HepG2 (cell line): Measurements from ENCODE around the gene TMCO4. TPM values are rescaled to one million over a fixed set of nuclear protein-coding genes. Genes with fewer than 3 reads are reported as not detected.

ENCODE experiments used
- ATAC-seq: fragments of 200-7000 bp; cut with Tn5 transposase; 3 replicates; pipeline ENCODE4 v1.9.1; 2020; ENCODE audit warnings: mild to moderate bottlenecking, moderate library complexity
- BruUV-seq: library from RNA; stranded (reverse); fragments of 400-500 nt; replicated peaks from 2 replicates; lab custom pipeline; 2021; lab: Mats Ljungman, UMichigan
- CTCF ChIA-PET: fragments of 300-600 bp; formaldehyde crosslinking; extraction: SDS; loops from one replicate; lab custom pipeline; 2021; ENCODE audit warnings: low total read pairs, inconsistent platforms, low intra/inter-chr PET ratio; lab: Yijun Ruan, JAX
- POLR2A ChIA-PET: fragments of 350-600 bp; sonication (Branson Sonifier 250); formaldehyde crosslinking; loops from one replicate; lab custom pipeline; 2020; ENCODE audit warnings: antibody characterized with exemption, inconsistent platforms; lab: Yijun Ruan, JAX
- DNase-seq: peaks from one replicate; pipeline ENCODE4 v3.0.0-alpha.2; 2015; ENCODE audit warnings: low spot score
- FAIRE-seq: peaks from 3 replicates; lab custom pipeline; 2011; peaks lifted over from hg19 to GRCh38; lab: Jason Lieb, UNC
- H2AFZ ChIP-seq: one replicate; pipeline ENCODE4 v1.6.1; 2011; ENCODE audit warnings: low read length, inconsistent platforms
- H3K27ac ChIP-seq: fragments of 300-600 bp; 3 replicates; pipeline ENCODE4 v1.8.0; 2011; ENCODE audit warnings: mixed run types, mild to moderate bottlenecking, mixed read lengths, low read length, inconsistent platforms; ENCODE audit not compliant: insufficient read depth; ENCODE audit errors: extremely low read length
- H3K27me3 ChIP-seq, 2 experiments: fragments of 200-600 bp in 1 of 2; 2 replicates in 1 of 2; 3 replicates in 1 of 2; pipeline versions ENCODE4 v1.6.0 to v1.8.0; 2011; ENCODE audit warnings: low read length in 2 of 2, mild to moderate bottlenecking in 2 of 2, moderate library complexity in 2 of 2, inconsistent platforms in 1 of 2; ENCODE audit not compliant: insufficient read depth in 2 of 2, control insufficient read depth in 1 of 2
- H3K36me3 ChIP-seq, 2 experiments: fragments of 200-600 bp in 1 of 2; replicated peaks in 1 of 2; 2 replicates in 1 of 2; 3 replicates in 1 of 2; pipeline versions ENCODE4 v1.5.1 to v1.8.0; 2011; ENCODE audit warnings: low read length in 2 of 2, inconsistent platforms in 1 of 2; ENCODE audit not compliant: insufficient read depth in 2 of 2, control insufficient read depth in 1 of 2
- H3K4me1 ChIP-seq: 2 replicates; pipeline ENCODE4 v1.5.1; 2012; ENCODE audit warnings: low read length, inconsistent platforms; ENCODE audit not compliant: insufficient read depth
- H3K4me2 ChIP-seq: 2 replicates; pipeline ENCODE4 v1.6.0; 2011; ENCODE audit warnings: low read depth, low read length, inconsistent platforms
- H3K4me3 ChIP-seq, 3 experiments: fragments of 200-600 bp in 1 of 3; sonication (generic), shearing (Covaris generic) in 1 of 3; replicated peaks in 1 of 3; 2 replicates each; pipeline ENCODE4 v1.5.1; 2011 to 2016; ENCODE audit warnings: low read length in 3 of 3, inconsistent platforms in 2 of 3, low read depth in 2 of 3, mild to moderate bottlenecking in 2 of 3, control low read depth in 1 of 3, mixed read lengths in 1 of 3; ENCODE audit not compliant: insufficient read depth in 1 of 3
- H3K79me2 ChIP-seq: one replicate; pipeline ENCODE4 v1.6.1; 2011; ENCODE audit warnings: low read length, inconsistent platforms; ENCODE audit not compliant: insufficient read depth
- H3K9ac ChIP-seq: 2 replicates; pipeline ENCODE4 v1.6.0; 2011; ENCODE audit warnings: mild to moderate bottlenecking, low read depth, low read length, inconsistent platforms; ENCODE audit not compliant: insufficient read depth
- H3K9me3 ChIP-seq: 2 replicates; pipeline ENCODE4 v1.5.1; 2012; ENCODE audit warnings: mild to moderate bottlenecking, low read length
- H4K20me1 ChIP-seq: 2 replicates; pipeline ENCODE4 v1.6.0; 2011; ENCODE audit warnings: inconsistent platforms, mild to moderate bottlenecking, low read length, moderate library complexity; ENCODE audit not compliant: insufficient read depth
- ARHGAP35 ChIP-seq: sonication (generic); formaldehyde crosslinking; IDR thresholded peaks from 2 replicates; pipeline ENCODE4 v1.9.0; 2022; ENCODE audit warnings: mild to moderate bottlenecking, inconsistent platforms, moderate library complexity, missing genetic modification reagents, borderline replicate concordance
- ARID4A ChIP-seq: sonication (generic); formaldehyde crosslinking; IDR thresholded peaks from 2 replicates; pipeline ENCODE4 v1.5.0; 2020; ENCODE audit warnings: mild to moderate bottlenecking, missing genetic modification reagents, borderline replicate concordance
- CREM ChIP-seq, 2 experiments: sonication (generic) in 1 of 2; formaldehyde crosslinking in 1 of 2; IDR thresholded peaks; 2 replicates each; pipeline versions ENCODE4 v1.4.0 to v1.6.1; 2016 to 2020; ENCODE audit warnings: antibody characterized with exemption in 1 of 2, mild to moderate bottlenecking in 1 of 2, missing genetic modification reagents in 1 of 2
- GPBP1L1 ChIP-seq: sonication (generic); formaldehyde crosslinking; IDR thresholded peaks from 2 replicates; pipeline ENCODE4 v1.5.0; 2020; ENCODE audit warnings: mild to moderate bottlenecking, missing genetic modification reagents
- HMG20B ChIP-seq: conservative IDR thresholded peaks from 2 replicates; pipeline ENCODE4 v1.6.1; 2016; ENCODE audit warnings: missing genetic modification reagents, missing compliant biosample characterization
- MED13 ChIP-seq: sonication (generic); formaldehyde crosslinking; IDR thresholded peaks from 2 replicates; pipeline ENCODE4 v1.5.0; 2020; ENCODE audit warnings: missing genetic modification reagents
- RARA ChIP-seq: IDR thresholded peaks from 2 replicates; pipeline ENCODE4 v1.6.1; 2016; ENCODE audit warnings: missing genetic modification reagents, missing compliant biosample characterization
- RARG ChIP-seq: sonication (generic); formaldehyde crosslinking; IDR thresholded peaks from 2 replicates; pipeline ENCODE4 v1.4.0; 2020; ENCODE audit warnings: low read depth, mild to moderate bottlenecking, missing genetic modification reagents
- SALL2 ChIP-seq: sonication (generic); formaldehyde crosslinking; IDR thresholded peaks from 2 replicates; pipeline ENCODE4 v1.8.1; 2023; ENCODE audit warnings: mild to moderate bottlenecking, missing genetic modification reagents, inconsistent platforms
- TCF7 ChIP-seq: sonication (generic); IDR thresholded peaks from 2 replicates; pipeline ENCODE4 v1.6.1; 2016; ENCODE audit warnings: antibody characterized with exemption, low read depth
- TFAP4 ChIP-seq: sonication (generic); IDR thresholded peaks from 2 replicates; pipeline ENCODE4 v1.6.1; 2016; ENCODE audit warnings: low read depth, borderline replicate concordance
- THAP11 ChIP-seq: IDR thresholded peaks from 2 replicates; pipeline ENCODE4 v1.6.1; 2016; ENCODE audit warnings: missing biosample characterization, missing genetic modification reagents
- ZMYM2 ChIP-seq: sonication (generic); formaldehyde crosslinking; IDR thresholded peaks from 2 replicates; pipeline ENCODE4 v1.8.0; 2022; ENCODE audit warnings: mild to moderate bottlenecking, missing genetic modification reagents
- ZNF101 ChIP-seq: sonication (generic); formaldehyde crosslinking; IDR thresholded peaks from 2 replicates; pipeline ENCODE4 v1.4.0; 2020; ENCODE audit warnings: mild to moderate bottlenecking, low read depth, missing genetic modification reagents, borderline replicate concordance
- ZNF224 ChIP-seq: sonication (generic); formaldehyde crosslinking; IDR thresholded peaks from 2 replicates; pipeline ENCODE4 v1.5.0; 2020; ENCODE audit warnings: mild to moderate bottlenecking, missing genetic modification reagents
- ZNF260 ChIP-seq: sonication (generic); formaldehyde crosslinking; IDR thresholded peaks from 2 replicates; pipeline ENCODE4 v1.4.0; 2020; ENCODE audit warnings: missing genetic modification reagents, low read depth, mild to moderate bottlenecking, borderline replicate concordance
- WGBS: methylation state at CpG from one replicate; pipeline ENCODE4 v1.1.6; 2017; ENCODE audit warnings: low lambda C conversion rate; 5-methylcytosine and 5-hydroxymethylcytosine counted together
- in situ Hi-C: cut with HindIII; loops from 2 replicates; pipeline ENCODE4 v1.10.0; 2017; ENCODE audit warnings: low pct_unique_long_range_greater_than_20kb; ENCODE audit not compliant: extremely low pct_ligation_motif_present
- intact Hi-C: fragments of 100-400 bp; cut with micrococcal nuclease; formaldehyde crosslinking; loops from one replicate; pipeline ENCODE4 v1.10.0; 2022; ENCODE audit not compliant: unreplicated experiment
- polyA plus RNA-seq, 8 experiments: library from polyadenylated mRNA; depleted of rRNA in 3 of 8; stranded (reverse) in 7 of 8; unstranded in 1 of 8; fragments of >200 nt; fragmentation: Illumina TruSeq in 4 of 8; extraction: Trizol in 4 of 8; gene quantifications; 2 replicates each; pipeline versions ENCODE4 v1.2.1 to v1.2.3, GENCODE V29; 2011 to 2016; ENCODE audit warnings: low read depth in 4 of 8, missing spikeins in 1 of 8, mixed read lengths in 1 of 8; ENCODE audit not compliant: insufficient read depth in 1 of 8
- total RNA-seq, 5 experiments: library from RNA; depleted of rRNA; stranded (reverse); fragments of >200 nt; fragmentation: Illumina TruSeq; extraction: Trizol; gene quantifications; 2 replicates each; pipeline ENCODE4 v1.2.3, GENCODE V29; 2016; ENCODE audit warnings: low read depth in 1 of 5

Gene TMCO4
- total and polyA plus RNA-seq, 2 of the 13 experiments (the other 11 are each of a cell fraction or from before 2014, with no cell fraction given) = 2.1 to 4.1 TPM

- intact Hi-C loops = loop anchor here (5.0 kb wide), 1 partner anchor 48 kb away; a partner anchor contains a TSS
- in situ Hi-C loops = loop anchor here (5.0 kb wide), 3 partner anchors 48 to 303 kb away; a partner anchor contains a TSS
- no peak overlapping the region for H3K27ac ChIP-seq
- H2AFZ ChIP-seq = no peak overlapping the region
- FAIRE-seq (no peak), ATAC-seq (peak; percentile 7; the same call in 2 of the 3 replicates), DNase-seq (no peak)
- peak overlapping the region; percentile 68 to 83 (median 75) for H3K4me3 ChIP-seq
- H3K79me2 ChIP-seq = no peaks in the 10 kb centered on the region
- H3K9me3 ChIP-seq = no peaks in the 10 kb centered on the region
- BruUV-seq = no TSS peak
- CTCF ChIA-PET = no interaction called here
- H3K4me2 ChIP-seq = peak overlapping the region; percentile 95
- POLR2A ChIA-PET = no interaction called here
- H3K9ac ChIP-seq = peak overlapping the region; percentile 67
- no peaks in the 10 kb centered on the region for H4K20me1 ChIP-seq
- peaks cover 2 to 21% of the 10 kb centered on the region in 2 experiments; a peak in 3 of 5 replicates for H3K27me3 ChIP-seq
- peaks cover 42% of the 10 kb centered on the region for H3K4me1 ChIP-seq
- under 1% methylated on average over 48 of the region's 71 CpGs for WGBS
- no peaks in the 10 kb centered on the region for H3K36me3 ChIP-seq
- TF ChIP-seq RARG (CRISPR knock-in tag) (no peak), ZMYM2 (CRISPR knock-in tag) (no peak), SALL2 (CRISPR knock-in tag) (no peak), ZNF260 (CRISPR knock-in tag) (no peak), RARA (CRISPR knock-in tag) (no peak), CREM (IDR thresholded peaks at IDR 0.05) (no peak), CREM (CRISPR knock-in tag; IDR thresholded peaks at IDR 0.05) (no peak), THAP11 (CRISPR knock-in tag) (no peak), MED13 (no peak), ZNF224 (CRISPR knock-in tag) (no peak), ARHGAP35 (CRISPR knock-in tag) (no peak), ARID4A (peak; percentile 39; the same call in 1 of the 2 replicates), HMG20B (no peak), GPBP1L1 (no peak), TCF7 (no peak), TFAP4 (no peak), ZNF101 (CRISPR knock-in tag) (no peak)
These were observed 154.9 kb downstream of the TMCO4 start for GRCh38 chr1:19644681-19645410.
